ENCODE measurements around the gene MAS1L. TPM values are rescaled to one million over a fixed set of nuclear protein-coding genes. Genes with fewer than 3 reads are reported as not detected.

The MAS1L gene
- total RNA-seq, 1 experiment from 2014 or later: not detected

DNA sequence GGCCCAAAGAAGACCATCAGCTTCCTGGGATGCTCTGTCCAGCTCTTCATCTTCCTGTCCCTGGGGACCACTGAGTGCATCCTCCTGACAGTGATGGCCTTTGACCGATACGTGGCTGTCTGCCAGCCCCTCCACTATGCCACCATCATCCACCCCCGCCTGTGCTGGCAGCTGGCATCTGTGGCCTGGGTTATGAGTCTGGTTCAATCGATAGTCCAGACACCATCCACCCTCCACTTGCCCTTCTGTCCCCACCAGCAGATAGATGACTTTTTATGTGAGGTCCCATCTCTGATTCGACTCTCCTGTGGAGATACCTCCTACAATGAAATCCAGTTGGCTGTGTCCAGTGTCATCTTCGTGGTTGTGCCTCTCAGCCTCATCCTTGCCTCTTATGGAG lies 25.7 kb downstream of the MAS1L start:
- H3K9me3 Mint-ChIP-seq (ENCODE audit: unreplicated experiment): no peaks in the 10 kb centered on the region
- peaks cover 83% of the 10 kb centered on the region for H3K27me3 Mint-ChIP-seq (ENCODE audit: insufficient read depth, unreplicated experiment)
- no TSS peak for BruUV-seq (replicated peaks)
- no peak overlapping the region for H3K27ac Mint-ChIP-seq (ENCODE audit: low read depth, unreplicated experiment)
- intact Hi-C loops (cut with micrococcal nuclease): no loop called here
- H3K4me3 Mint-ChIP-seq (ENCODE audit: unreplicated experiment): no peak overlapping the region
- no peaks in the 10 kb centered on the region for H3K4me1 Mint-ChIP-seq (ENCODE audit: insufficient read depth, unreplicated experiment)
- TF ChIP-seq, protein P1, sequence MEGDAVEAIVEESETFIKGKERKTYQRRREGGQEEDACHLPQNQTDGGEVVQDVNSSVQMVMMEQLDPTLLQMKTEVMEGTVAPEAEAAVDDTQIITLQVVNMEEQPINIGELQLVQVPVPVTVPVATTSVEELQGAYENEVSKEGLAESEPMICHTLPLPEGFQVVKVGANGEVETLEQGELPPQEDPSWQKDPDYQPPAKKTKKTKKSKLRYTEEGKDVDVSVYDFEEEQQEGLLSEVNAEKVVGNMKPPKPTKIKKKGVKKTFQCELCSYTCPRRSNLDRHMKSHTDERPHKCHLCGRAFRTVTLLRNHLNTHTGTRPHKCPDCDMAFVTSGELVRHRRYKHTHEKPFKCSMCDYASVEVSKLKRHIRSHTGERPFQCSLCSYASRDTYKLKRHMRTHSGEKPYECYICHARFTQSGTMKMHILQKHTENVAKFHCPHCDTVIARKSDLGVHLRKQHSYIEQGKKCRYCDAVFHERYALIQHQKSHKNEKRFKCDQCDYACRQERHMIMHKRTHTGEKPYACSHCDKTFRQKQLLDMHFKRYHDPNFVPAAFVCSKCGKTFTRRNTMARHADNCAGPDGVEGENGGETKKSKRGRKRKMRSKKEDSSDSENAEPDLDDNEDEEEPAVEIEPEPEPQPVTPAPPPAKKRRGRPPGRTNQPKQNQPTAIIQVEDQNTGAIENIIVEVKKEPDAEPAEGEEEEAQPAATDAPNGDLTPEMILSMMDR (IDR thresholded peaks at IDR 0.05; ENCODE audit: unreplicated experiment): no peak
- H3K36me3 Mint-ChIP-seq (ENCODE audit: insufficient read depth, unreplicated experiment): no peaks in the 10 kb centered on the region
- DNase-seq (ENCODE audit: unreplicated experiment): no peak
- CTCF ChIA-PET: no interaction called here
- POLR2A ChIA-PET: no interaction called here

DNA sequence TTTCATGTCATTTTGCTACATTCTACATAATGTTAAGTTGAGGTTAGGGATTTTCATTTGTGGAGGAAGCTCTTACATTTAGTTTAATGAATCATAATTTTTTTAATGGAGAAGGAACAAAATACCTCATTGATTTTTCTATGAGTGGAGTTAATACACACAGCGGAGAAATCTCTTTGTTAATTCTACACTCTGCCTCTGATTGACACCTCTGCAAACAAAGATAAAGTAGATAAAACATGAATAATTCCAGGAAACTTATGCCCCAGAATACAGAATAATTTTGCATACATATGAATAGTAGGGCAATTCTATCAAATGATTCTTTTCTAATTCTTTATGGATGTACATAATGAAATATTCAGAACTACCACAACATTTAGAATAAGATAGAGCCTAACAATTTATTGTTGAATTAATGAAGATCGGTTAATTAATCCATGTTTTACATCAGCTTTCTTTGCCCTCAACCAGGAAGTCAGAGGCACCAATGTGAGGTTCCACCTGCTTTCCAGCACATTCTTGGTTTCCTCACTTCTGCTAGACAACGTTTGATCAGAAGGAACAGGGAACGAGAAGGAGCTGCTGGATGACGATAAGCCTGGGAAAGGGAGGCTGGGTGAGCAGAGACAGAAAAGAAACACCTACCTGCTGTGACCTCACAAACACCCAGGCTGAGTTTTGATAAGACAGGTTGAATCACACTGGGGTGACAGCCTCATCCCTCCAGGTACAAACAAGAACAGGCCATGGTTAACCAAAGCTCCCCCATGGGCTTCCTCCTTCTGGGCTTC lies 26.5 kb downstream of the MAS1L start:
- Mint-ChIP-seq H3K36me3 (ENCODE audit: insufficient read depth, unreplicated experiment) (no peaks in the 10 kb centered on the region), H3K27ac (ENCODE audit: low read depth, unreplicated experiment) (no peak overlapping the region), H3K4me1 (ENCODE audit: insufficient read depth, unreplicated experiment) (no peaks in the 10 kb centered on the region), H3K27me3 (ENCODE audit: insufficient read depth, unreplicated experiment) (peaks cover 78% of the 10 kb centered on the region), H3K4me3 (ENCODE audit: unreplicated experiment) (no peak overlapping the region), H3K9me3 (ENCODE audit: unreplicated experiment) (no peaks in the 10 kb centered on the region)
- ChIA-PET CTCF (interaction anchor here (0.7 kb wide), 1 partner anchor 129 kb away, joined by 3 read pairs; no protein-coding TSS in a partner anchor), POLR2A (no interaction called here)
- no TSS peak for BruUV-seq (replicated peaks)
- intact Hi-C loops (cut with micrococcal nuclease): no loop called here
- TF ChIP-seq, protein P1 (IDR thresholded peaks at IDR 0.05; ENCODE audit: unreplicated experiment): no peak
- DNase-seq (ENCODE audit: unreplicated experiment): no peak

GRCh38 chr6:29456971-29457370 lies 30.8 kb downstream of the MAS1L start, which contains the start of the genes OR11A1 and OR2H1:
Gene OR11A1 (minus strand): TSS chr6:29457071. CDS start chr6:29427641, 29,430 bp downstream.
Gene OR2H1 (plus strand): TSS chr6:29457155. CDS start chr6:29461770, 4,615 bp downstream.
- TF ChIP-seq, protein P1 (IDR thresholded peaks at IDR 0.05; ENCODE audit: unreplicated experiment): no peak
- H3K27ac Mint-ChIP-seq (ENCODE audit: low read depth, unreplicated experiment): no peak within 1 kb of the TSS
- intact Hi-C loops (cut with micrococcal nuclease): no loop called here
- H3K9me3 Mint-ChIP-seq (ENCODE audit: unreplicated experiment): no peaks in the 10 kb centered on the region
- POLR2A ChIA-PET: no interaction called here
- no peaks in the 10 kb centered on the region for H3K4me1 Mint-ChIP-seq (ENCODE audit: insufficient read depth, unreplicated experiment)
- no peaks in the 10 kb centered on the region for H3K36me3 Mint-ChIP-seq (ENCODE audit: insufficient read depth, unreplicated experiment)
- no peak for DNase-seq (ENCODE audit: unreplicated experiment)
- H3K27me3 Mint-ChIP-seq (ENCODE audit: insufficient read depth, unreplicated experiment): peaks cover 47% of the 10 kb centered on the region
- CTCF ChIA-PET: no interaction called here
- no TSS peak for BruUV-seq (replicated peaks)
- H3K4me3 Mint-ChIP-seq (ENCODE audit: unreplicated experiment): no peak within 1 kb of the TSS

DNA sequence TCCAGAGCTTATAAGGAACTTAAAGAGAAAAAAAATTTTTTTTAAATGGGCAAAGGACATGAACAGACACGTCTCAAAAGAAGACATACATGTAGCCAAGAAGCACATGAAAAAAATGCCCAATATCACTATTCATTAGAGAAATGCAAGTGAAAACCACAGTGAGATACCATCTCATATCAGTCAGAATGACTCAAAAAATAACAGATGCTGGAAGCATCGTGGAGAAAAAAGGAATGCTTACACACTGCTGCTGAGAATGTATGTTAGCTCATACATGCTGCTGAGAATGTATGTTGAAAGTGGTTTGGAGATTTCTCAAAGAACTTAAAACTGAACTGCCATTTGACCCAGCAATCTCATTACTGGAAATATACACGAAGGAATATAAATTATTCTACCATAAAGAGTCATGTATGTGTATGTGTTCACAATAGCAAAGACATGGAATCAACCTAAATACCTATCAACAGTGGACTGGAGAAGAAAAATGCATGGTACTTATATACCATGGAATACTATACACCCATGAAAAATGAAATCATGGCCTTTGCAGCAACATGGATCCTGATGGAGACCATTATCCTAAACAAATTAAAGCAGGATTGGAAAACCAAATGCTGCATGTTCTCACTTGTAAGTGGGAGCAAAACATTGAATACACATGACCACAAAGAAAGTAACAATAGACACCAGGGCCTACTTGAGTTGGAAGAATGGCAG lies 36.1 kb downstream of the MAS1L start:
- Mint-ChIP-seq H3K4me1 (ENCODE audit: insufficient read depth, unreplicated experiment) (no peaks in the 10 kb centered on the region), H3K36me3 (ENCODE audit: insufficient read depth, unreplicated experiment) (no peaks in the 10 kb centered on the region), H3K27ac (ENCODE audit: low read depth, unreplicated experiment) (no peak overlapping the region), H3K4me3 (ENCODE audit: unreplicated experiment) (no peak overlapping the region), H3K9me3 (ENCODE audit: unreplicated experiment) (no peaks in the 10 kb centered on the region), H3K27me3 (ENCODE audit: insufficient read depth, unreplicated experiment) (no peaks in the 10 kb centered on the region)
- BruUV-seq (replicated peaks): no TSS peak
- intact Hi-C loops (cut with micrococcal nuclease): no loop called here
- no peak for DNase-seq (ENCODE audit: unreplicated experiment)
- ChIA-PET POLR2A (interaction anchor here (0.7 kb wide), 1 partner anchor 22 kb away, joined by 3 read pairs; no protein-coding TSS in a partner anchor), CTCF (no interaction called here)
- TF ChIP-seq, protein P1 (IDR thresholded peaks at IDR 0.05; ENCODE audit: unreplicated experiment): no peak

Data from MCF 10A (cell line).